HFF-Myc (cell line): ENCODE measurements around the gene DIRAS1.

Experiments used
- DNase-seq: peaks from one replicate; pipeline ENCODE4 v3.0.0-alpha.2; 2011; ENCODE audit warnings: low read depth; ENCODE audit errors: extremely low read depth
- H3K4me3 ChIP-seq: replicated peaks from 2 replicates; pipeline ENCODE4 v1.5.1; 2011; ENCODE audit warnings: low read depth, mild to moderate bottlenecking, control low read depth, low read length
- TF ChIP-seq, protein P1 (sequence below): IDR thresholded peaks from 2 replicates; pipeline ENCODE4 v1.5.1; 2012; ENCODE audit warnings: mild to moderate bottlenecking, low read depth, low read length, control low read depth; ENCODE audit errors: missing control alignments

Gene DIRAS1

DNA sequence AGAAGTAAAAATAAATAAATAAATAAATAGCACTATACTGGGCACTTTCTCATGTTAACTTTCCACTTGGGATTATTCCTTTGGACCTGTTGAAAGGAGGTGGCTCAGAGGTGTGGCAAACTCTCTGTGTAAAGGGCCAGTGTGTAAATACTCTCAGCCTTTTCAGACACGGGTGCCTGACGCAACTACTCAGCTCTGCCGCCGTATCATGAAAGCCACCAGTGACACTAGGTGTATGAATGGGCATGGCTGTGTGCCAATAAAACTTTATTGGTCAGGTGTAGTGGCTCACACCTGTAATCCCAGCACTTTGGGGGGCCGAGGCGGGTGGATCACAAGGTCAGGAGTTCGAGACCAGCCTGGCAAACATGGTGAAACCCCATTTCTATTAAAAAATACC is 38.8 kb upstream of the DIRAS1 start:
- DNase-seq, result no peak
- TF ChIP-seq, protein P1, sequence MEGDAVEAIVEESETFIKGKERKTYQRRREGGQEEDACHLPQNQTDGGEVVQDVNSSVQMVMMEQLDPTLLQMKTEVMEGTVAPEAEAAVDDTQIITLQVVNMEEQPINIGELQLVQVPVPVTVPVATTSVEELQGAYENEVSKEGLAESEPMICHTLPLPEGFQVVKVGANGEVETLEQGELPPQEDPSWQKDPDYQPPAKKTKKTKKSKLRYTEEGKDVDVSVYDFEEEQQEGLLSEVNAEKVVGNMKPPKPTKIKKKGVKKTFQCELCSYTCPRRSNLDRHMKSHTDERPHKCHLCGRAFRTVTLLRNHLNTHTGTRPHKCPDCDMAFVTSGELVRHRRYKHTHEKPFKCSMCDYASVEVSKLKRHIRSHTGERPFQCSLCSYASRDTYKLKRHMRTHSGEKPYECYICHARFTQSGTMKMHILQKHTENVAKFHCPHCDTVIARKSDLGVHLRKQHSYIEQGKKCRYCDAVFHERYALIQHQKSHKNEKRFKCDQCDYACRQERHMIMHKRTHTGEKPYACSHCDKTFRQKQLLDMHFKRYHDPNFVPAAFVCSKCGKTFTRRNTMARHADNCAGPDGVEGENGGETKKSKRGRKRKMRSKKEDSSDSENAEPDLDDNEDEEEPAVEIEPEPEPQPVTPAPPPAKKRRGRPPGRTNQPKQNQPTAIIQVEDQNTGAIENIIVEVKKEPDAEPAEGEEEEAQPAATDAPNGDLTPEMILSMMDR, result no peak
- H3K4me3 ChIP-seq, result no peak overlapping the region

DNA sequence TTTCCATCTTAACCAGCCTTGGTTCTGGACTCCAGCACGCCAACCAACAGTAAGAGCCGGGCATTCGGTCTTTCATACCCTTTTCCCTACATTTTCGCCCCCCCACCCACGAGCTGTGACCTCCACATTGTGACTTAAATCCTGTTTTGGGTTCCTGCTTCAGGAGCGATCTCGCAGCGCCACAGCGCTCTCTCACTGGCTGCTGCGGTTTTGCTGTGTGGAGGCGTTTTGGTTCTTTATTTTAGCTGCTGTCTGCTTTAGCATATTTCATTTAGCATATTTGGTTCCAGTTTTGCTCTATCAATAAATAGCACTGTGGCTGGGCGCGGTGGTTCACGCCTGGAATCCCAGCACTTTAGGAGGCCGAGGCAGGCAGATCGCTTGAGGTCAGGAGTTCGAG is 38.2 kb upstream of the DIRAS1 start:
- TF ChIP-seq, protein P1, result no peak
- no peak overlapping the region for H3K4me3 ChIP-seq
- DNase-seq, result no peak

DNA sequence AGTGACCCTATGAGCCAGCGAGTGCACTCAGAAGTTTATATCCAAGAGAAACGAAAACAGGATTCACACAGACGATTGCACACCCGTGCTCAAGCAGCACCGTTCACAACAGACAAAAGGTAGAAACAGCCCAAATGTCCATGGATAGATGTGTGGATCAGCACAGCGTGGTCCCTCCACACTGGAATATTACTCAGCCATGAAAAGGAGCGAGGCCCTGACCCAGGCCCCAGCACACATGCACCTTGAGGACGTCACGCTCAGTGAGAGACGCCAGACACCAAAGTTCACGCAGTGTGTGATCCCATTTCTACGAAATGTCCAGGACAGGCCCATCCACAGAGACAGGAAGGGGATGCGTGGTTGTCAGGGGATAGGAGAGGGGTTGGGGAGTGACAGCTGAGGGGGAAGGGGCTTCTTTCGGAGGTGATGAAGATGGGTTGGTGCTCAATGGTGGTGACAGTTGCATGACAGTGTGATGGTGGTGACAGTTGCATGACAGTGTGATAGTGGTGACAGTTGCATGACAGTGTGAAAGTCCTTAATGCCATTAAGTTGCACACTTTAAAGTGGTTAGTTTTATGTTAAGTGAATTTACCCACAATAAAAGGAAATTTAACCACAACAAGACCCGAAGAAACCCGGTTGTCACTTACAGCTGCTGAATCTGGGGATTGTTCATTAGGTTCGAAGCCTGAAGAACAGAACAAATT is 37.6 kb upstream of the DIRAS1 start:
- DNase-seq, result no peak
- TF ChIP-seq, protein P1, result no peak
- no peak overlapping the region for H3K4me3 ChIP-seq

DNA sequence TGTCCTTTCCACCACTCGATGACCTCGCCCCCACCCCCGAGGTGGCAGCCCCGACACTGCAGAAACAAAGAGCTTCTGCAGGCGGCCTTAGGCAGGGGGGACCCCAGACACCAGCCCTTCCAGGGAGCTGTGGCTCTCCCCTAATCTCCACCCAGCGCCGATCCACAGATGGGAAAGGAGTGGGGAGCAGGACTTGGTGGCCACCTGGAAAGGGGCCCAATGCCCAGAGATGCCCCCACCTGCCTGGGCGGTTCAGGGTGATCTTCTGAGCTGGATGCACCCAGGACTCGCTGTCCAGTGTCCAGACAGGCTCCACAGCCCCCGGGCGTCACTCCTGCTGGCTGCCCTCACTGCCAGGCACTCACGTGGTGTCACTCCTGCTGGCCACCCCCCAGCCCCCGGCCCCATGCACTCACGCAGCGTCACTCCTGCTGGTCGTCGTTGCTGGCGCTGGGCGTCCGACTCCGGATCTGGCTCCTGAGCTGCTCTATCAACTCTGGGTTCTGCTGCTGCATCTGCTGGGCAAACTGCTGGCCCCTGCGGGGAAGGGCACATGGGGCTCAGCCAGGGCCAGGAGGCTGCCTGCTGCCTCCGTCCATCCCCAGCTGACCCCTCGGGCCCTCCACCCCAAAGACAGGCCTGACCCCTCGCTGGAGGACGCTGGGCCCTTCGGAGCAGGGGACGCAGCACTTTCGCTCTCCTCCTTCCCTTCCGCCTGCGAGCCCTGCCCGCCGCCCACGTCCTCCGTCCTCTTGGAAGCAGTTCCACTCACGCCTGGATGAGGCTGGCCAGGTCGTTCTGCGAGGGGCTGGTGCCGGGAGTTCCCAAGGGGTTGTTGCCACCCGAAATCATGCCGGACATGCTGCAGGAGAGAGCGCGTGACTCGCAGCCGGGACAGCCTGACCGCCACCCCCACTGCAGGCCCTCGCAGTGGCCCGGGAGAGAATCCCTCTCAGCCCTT is 36.0 kb upstream of the DIRAS1 start:
- DNase-seq, result no peak
- H3K4me3 ChIP-seq, result no peak overlapping the region
- TF ChIP-seq, protein P1, result no peak

DNA sequence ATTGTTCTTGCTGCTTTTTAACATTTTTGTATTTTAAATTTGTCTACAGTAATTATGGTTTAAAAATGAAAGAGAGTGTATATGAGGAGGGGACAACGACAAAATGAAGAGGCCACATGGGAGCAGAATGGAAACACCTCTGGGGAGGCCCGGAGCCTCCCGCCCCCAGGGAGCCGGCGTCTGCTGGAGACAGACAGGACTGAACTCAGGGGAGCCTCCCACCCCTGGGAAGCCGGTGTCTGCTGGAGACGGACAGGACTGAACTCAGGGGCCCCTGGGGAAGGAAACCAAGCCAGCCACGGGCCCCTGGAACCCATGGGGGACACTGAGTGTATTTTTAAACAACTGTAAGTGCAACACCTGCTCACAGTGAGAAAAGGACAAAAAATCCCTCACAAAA is 35.3 kb upstream of the DIRAS1 start:
- no peak for DNase-seq
- H3K4me3 ChIP-seq, result no peak overlapping the region
- TF ChIP-seq, protein P1, result no peak

DNA sequence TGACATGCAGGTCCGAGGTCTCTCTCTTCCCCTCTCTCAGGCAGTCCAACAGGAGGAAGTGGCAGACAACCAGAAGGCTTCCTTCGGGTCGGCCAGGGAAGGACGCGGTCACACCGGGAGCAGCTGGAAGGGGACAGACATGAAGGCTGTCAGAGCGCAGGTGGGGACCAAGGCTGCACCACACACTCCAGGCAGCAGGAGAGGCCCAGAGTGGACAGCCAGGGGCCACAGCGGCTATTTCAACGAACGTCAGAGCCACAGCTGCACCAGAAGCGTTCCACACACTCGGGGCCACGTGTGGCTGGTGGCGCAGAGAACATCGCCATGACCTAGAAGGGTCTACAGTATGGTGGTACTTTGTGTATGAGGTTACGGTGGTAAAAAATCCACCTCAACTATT is 34.6 kb upstream of the DIRAS1 start:
- TF ChIP-seq, protein P1, result no peak
- H3K4me3 ChIP-seq, result no peak overlapping the region

More for the DNA sequence above, 34.6 kb upstream of the DIRAS1 start:
- DNase-seq, result no peak
